Measurements from ENCODE around the gene CYSLTR2. TPM values are rescaled to one million over a fixed set of nuclear protein-coding genes. Genes with fewer than 3 reads are reported as not detected.
A peak's percentile ranks its signal among the peaks of the same experiment; 100 is the strongest.

Gene CYSLTR2
- total RNA-seq (ENCODE audit: low replicate concordance): not detected in 2 replicates

- no peak within 1 kb of the TSS for H3K4me3 ChIP-seq (ENCODE audit: low read depth, low read length)
- peak; percentile 27 for DNase-seq (ENCODE audit: low read depth)
- TF ChIP-seq CTCF (IDR thresholded peaks at IDR 0.05; ENCODE audit: insufficient read depth, low read length): no peak
These were observed at the start of gene CYSLTR2 for GRCh38 chr13:48653472-48653939. TSS of gene CYSLTR2 (plus strand) at chr13:48653929. CDS start at chr13:48706818, 52,889 bp downstream.

- H3K4me3 ChIP-seq (ENCODE audit: low read depth, low read length): no peak overlapping the region
- DNase-seq (ENCODE audit: low read depth): no peak
- TF ChIP-seq CTCF (IDR thresholded peaks at IDR 0.05; ENCODE audit: insufficient read depth, low read length): no peak
These were observed 38.7 kb upstream of the CYSLTR2 start for GRCh38 chr13:48615049-48615448.

GRCh38 chr13:48618937-48619336, 34.8 kb upstream of the CYSLTR2 start:
- no peak for TF ChIP-seq CTCF (IDR thresholded peaks at IDR 0.05; ENCODE audit: insufficient read depth, low read length)
- no peak for DNase-seq (ENCODE audit: low read depth)
- H3K4me3 ChIP-seq (ENCODE audit: low read depth, low read length): no peak overlapping the region

GRCh38 chr13:48621056-48621455, 32.7 kb upstream of the CYSLTR2 start:
- TF ChIP-seq CTCF (IDR thresholded peaks at IDR 0.05; ENCODE audit: insufficient read depth, low read length): no peak
- DNase-seq (ENCODE audit: low read depth): no peak
- H3K4me3 ChIP-seq (ENCODE audit: low read depth, low read length): no peak overlapping the region

- no peak overlapping the region for H3K4me3 ChIP-seq (ENCODE audit: low read depth, low read length)
- TF ChIP-seq CTCF (IDR thresholded peaks at IDR 0.05; ENCODE audit: insufficient read depth, low read length): no peak
- DNase-seq (ENCODE audit: low read depth): no peak
These were observed 29.7 kb upstream of the CYSLTR2 start for GRCh38 chr13:48624016-48624415.

- H3K4me3 ChIP-seq (ENCODE audit: low read depth, low read length): no peak overlapping the region
- DNase-seq (ENCODE audit: low read depth): peak; percentile 20
- TF ChIP-seq CTCF (IDR thresholded peaks at IDR 0.05; ENCODE audit: insufficient read depth, low read length): no peak
These were observed 28.9 kb upstream of the CYSLTR2 start for GRCh38 chr13:48624858-48625257.

GRCh38 chr13:48625413-48626076, 28.2 kb upstream of the CYSLTR2 start:
- DNase-seq (ENCODE audit: low read depth): no peak
- TF ChIP-seq CTCF (IDR thresholded peaks at IDR 0.05; ENCODE audit: insufficient read depth, low read length): no peak
- H3K4me3 ChIP-seq (ENCODE audit: low read depth, low read length): no peak overlapping the region

Data from fibroblast of the aortic adventitia (primary cell).